Panc1 (cell line): ENCODE results near the gene CRTC1. TPM values are rescaled to one million over a fixed set of nuclear protein-coding genes. Genes with fewer than 3 reads are reported as not detected.

Source experiments
- ATAC-seq: fragments of 200-7000 bp; cut with Tn5 transposase; 2 replicates; pipeline ENCODE4 v1.9.1; 2020; ENCODE audit warnings: mild to moderate bottlenecking, moderate library complexity
- BruUV-seq: library from RNA; stranded (reverse); fragments of 400-500 nt; replicated peaks from 2 replicates; lab custom pipeline; 2021; lab: Mats Ljungman, UMichigan
- CTCF ChIA-PET: fragments of 300-600 bp; sonication (Branson Sonifier 250); formaldehyde crosslinking; loops from one replicate; lab custom pipeline; 2022; ENCODE audit warnings: antibody characterized with exemption; lab: Charles Lee
- POLR2A ChIA-PET: fragments of 300-600 bp; sonication (Branson Sonifier 250); formaldehyde crosslinking; loops from one replicate; lab custom pipeline; 2022; ENCODE audit warnings: antibody characterized with exemption; lab: Charles Lee
- DNase-seq: peaks from one replicate; pipeline ENCODE4 v3.0.0-alpha.2; 2010; ENCODE audit warnings: low read depth, low spot score
- H3K27ac ChIP-seq: 2 replicates; pipeline ENCODE4 v1.5.1; 2011; ENCODE audit warnings: mild to moderate bottlenecking, low read length, inconsistent platforms
- H3K27me3 ChIP-seq: fragments of 200-500 bp; sonication (Bioruptor generic); 2 replicates; pipeline ENCODE4 v1.6.0; 2014; ENCODE audit warnings: low read length, inconsistent platforms; ENCODE audit not compliant: control insufficient read depth, insufficient read depth
- H3K36me3 ChIP-seq: fragments of 200-500 bp; sonication (Bioruptor generic); 2 replicates; pipeline ENCODE4 v1.5.1; 2014; ENCODE audit warnings: inconsistent platforms, mild to moderate bottlenecking, low read length, moderate library complexity; ENCODE audit not compliant: control insufficient read depth, insufficient read depth
- H3K4me1 ChIP-seq: 2 replicates; pipeline ENCODE4 v1.5.1; 2011; ENCODE audit warnings: inconsistent platforms, mild to moderate bottlenecking, low read length, moderate library complexity; ENCODE audit not compliant: control insufficient read depth, insufficient read depth
- H3K4me3 ChIP-seq, 2 experiments: 2 replicates each; pipeline ENCODE4 v1.5.1; 2011 to 2012; ENCODE audit warnings: low read depth in 2 of 2, low read length in 2 of 2, mild to moderate bottlenecking in 2 of 2, inconsistent platforms in 1 of 2, moderate library complexity in 1 of 2
- H3K9me3 ChIP-seq: fragments of 200-500 bp; sonication (Bioruptor generic); 2 replicates; pipeline ENCODE4 v1.5.1; 2014; ENCODE audit warnings: low read depth, mild to moderate bottlenecking, inconsistent platforms, low read length, moderate library complexity; ENCODE audit not compliant: control insufficient read depth, insufficient read depth
- POLR2AphosphoS5 ChIP-seq: IDR thresholded peaks from 2 replicates; pipeline ENCODE4 v1.6.1; 2012; ENCODE audit warnings: mild to moderate bottlenecking, low read depth, low read length, moderate library complexity
- SIN3A ChIP-seq: IDR thresholded peaks from 2 replicates; pipeline ENCODE4 v1.6.1; 2012; ENCODE audit warnings: low read depth, mild to moderate bottlenecking, low read length, moderate library complexity, borderline replicate concordance; ENCODE audit not compliant: insufficient read depth
- TCF7L2 ChIP-seq: IDR thresholded peaks from 2 replicates; pipeline ENCODE4 v1.6.1; 2011; ENCODE audit warnings: mild to moderate bottlenecking, low read depth, low read length, inconsistent platforms
- in situ Hi-C: cut with HindIII; loops from 2 replicates; pipeline ENCODE4 v1.10.0; 2016; ENCODE audit warnings: low sequenced_read_pairs, low pct_unique_long_range_greater_than_20kb
- intact Hi-C: fragments of 100-400 bp; cut with micrococcal nuclease; formaldehyde crosslinking; loops from one replicate; pipeline ENCODE4 v1.10.0; 2022; ENCODE audit not compliant: unreplicated experiment
- total RNA-seq: library from RNA; stranded (reverse); gene quantifications from one replicate; pipeline ENCODE4 v1.2.1, GENCODE V29; 2021; ENCODE audit not compliant: unreplicated experiment
- TF ChIP-seq, protein P1 (sequence below): fragments of 450-650 bp; IDR thresholded peaks from 2 replicates; pipeline ENCODE4 v1.5.1; 2017; ENCODE audit warnings: mild to moderate bottlenecking
- TF ChIP-seq, protein P2 (sequence below), 2 experiments: IDR thresholded peaks; 2 replicates each; pipeline ENCODE4 v1.6.1; 2011 to 2012; ENCODE audit warnings: low read depth in 2 of 2, control low read depth in 1 of 2, low read length in 1 of 2, mild to moderate bottlenecking in 1 of 2, moderate library complexity in 1 of 2; ENCODE audit not compliant: insufficient read depth in 1 of 2

Gene CRTC1
- total RNA-seq, 1 experiment from 2014 or later = 18.2 TPM

DNA sequence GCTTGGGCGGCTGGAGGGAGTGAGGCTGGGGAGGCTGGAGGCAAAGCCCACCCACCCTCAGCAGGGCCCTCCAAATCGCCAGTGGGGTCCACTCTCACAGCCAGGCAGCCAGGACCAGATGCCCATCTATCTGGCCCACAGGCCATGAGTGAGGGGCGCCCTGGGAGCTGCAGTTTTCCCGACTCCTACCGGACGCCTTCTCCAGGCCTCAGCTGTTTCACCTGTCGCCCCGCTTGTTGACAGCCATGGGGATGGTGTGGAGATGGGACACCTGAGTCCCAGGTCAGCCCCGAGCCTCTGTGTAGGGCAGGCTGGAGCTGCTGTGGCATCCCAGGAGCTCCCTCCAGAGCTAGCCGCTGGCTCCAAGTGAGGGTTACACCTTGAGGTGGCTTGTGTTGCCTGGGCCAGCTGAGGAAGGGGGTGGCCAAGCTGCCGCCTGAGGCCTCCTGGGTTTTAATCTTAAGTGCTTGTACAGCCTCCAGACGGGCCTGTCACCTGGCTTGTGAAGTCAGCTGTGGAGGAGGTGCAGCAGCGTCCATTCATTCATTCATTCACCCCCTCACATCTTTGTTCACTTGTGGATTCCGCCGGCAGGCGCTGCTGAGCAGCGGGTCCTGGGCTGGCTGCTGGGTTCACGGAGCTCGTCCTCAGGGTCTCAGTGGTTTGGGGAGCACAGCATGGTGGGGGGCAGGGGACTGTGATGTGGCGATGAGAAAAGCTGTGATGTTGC, 55.6 kb downstream of the CRTC1 start:
- Histone ChIP-seq H3K27ac (no peak overlapping the region), H3K4me1 (no peaks in the 10 kb centered on the region), H3K27me3 (no peaks in the 10 kb centered on the region), H3K9me3 (no peaks in the 10 kb centered on the region), H3K36me3 (no peaks in the 10 kb centered on the region), H3K4me3 (no peak overlapping the region)
- DNase-seq (no peak), ATAC-seq (no peak)
- ChIA-PET POLR2A (no interaction called here), CTCF (no interaction called here)
- in situ Hi-C loops (no loop called here), intact Hi-C loops (no loop called here)
- no TSS peak for BruUV-seq
- TF ChIP-seq, protein P1, sequence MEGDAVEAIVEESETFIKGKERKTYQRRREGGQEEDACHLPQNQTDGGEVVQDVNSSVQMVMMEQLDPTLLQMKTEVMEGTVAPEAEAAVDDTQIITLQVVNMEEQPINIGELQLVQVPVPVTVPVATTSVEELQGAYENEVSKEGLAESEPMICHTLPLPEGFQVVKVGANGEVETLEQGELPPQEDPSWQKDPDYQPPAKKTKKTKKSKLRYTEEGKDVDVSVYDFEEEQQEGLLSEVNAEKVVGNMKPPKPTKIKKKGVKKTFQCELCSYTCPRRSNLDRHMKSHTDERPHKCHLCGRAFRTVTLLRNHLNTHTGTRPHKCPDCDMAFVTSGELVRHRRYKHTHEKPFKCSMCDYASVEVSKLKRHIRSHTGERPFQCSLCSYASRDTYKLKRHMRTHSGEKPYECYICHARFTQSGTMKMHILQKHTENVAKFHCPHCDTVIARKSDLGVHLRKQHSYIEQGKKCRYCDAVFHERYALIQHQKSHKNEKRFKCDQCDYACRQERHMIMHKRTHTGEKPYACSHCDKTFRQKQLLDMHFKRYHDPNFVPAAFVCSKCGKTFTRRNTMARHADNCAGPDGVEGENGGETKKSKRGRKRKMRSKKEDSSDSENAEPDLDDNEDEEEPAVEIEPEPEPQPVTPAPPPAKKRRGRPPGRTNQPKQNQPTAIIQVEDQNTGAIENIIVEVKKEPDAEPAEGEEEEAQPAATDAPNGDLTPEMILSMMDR = no peak
- TF ChIP-seq, protein P2, sequence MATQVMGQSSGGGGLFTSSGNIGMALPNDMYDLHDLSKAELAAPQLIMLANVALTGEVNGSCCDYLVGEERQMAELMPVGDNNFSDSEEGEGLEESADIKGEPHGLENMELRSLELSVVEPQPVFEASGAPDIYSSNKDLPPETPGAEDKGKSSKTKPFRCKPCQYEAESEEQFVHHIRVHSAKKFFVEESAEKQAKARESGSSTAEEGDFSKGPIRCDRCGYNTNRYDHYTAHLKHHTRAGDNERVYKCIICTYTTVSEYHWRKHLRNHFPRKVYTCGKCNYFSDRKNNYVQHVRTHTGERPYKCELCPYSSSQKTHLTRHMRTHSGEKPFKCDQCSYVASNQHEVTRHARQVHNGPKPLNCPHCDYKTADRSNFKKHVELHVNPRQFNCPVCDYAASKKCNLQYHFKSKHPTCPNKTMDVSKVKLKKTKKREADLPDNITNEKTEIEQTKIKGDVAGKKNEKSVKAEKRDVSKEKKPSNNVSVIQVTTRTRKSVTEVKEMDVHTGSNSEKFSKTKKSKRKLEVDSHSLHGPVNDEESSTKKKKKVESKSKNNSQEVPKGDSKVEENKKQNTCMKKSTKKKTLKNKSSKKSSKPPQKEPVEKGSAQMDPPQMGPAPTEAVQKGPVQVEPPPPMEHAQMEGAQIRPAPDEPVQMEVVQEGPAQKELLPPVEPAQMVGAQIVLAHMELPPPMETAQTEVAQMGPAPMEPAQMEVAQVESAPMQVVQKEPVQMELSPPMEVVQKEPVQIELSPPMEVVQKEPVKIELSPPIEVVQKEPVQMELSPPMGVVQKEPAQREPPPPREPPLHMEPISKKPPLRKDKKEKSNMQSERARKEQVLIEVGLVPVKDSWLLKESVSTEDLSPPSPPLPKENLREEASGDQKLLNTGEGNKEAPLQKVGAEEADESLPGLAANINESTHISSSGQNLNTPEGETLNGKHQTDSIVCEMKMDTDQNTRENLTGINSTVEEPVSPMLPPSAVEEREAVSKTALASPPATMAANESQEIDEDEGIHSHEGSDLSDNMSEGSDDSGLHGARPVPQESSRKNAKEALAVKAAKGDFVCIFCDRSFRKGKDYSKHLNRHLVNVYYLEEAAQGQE (IDR thresholded peaks at IDR 0.05; ENCODE audit: insufficient read depth in 1 of 2, low read depth in 2 of 2, low read length in 1 of 2) = no peak
- no peak for TF ChIP-seq POLR2AphosphoS5
- no peak for TF ChIP-seq TCF7L2

GRCh38 chr19:18741124-18742121, 57.9 kb downstream of the CRTC1 start:
- ChIA-PET CTCF (interaction anchor here (0.6 kb wide), 1 partner anchor 122 kb away, joined by 6 read pairs; no protein-coding TSS in a partner anchor), POLR2A (interaction anchor here (0.6 kb wide), 1 partner anchor 9 kb away, joined by 4 read pairs; no protein-coding TSS in a partner anchor)
- Histone ChIP-seq H3K9me3 (no peaks in the 10 kb centered on the region), H3K4me1 (no peaks in the 10 kb centered on the region), H3K27me3 (no peaks in the 10 kb centered on the region), H3K27ac (no peak overlapping the region), H3K36me3 (no peaks in the 10 kb centered on the region), H3K4me3 (no peak overlapping the region)
- BruUV-seq = no TSS peak
- no peak for ATAC-seq
- TF ChIP-seq TCF7L2 (no peak), SIN3A (no peak), POLR2AphosphoS5 (no peak)
- TF ChIP-seq, protein P1 = no peak
- TF ChIP-seq, protein P2 (IDR thresholded peaks at IDR 0.05; ENCODE audit: insufficient read depth in 1 of 2, low read depth in 2 of 2, low read length in 1 of 2) = no peak
- in situ Hi-C loops = no loop called here
- no peak for DNase-seq
- intact Hi-C loops = no loop called here
